ENCODE measurements around the gene MCUB. TPM values are rescaled to one million over a fixed set of nuclear protein-coding genes. Genes with fewer than 3 reads are reported as not detected.
"Not testable (repeated sequence)": the region's sequence is repeated elsewhere in the genome, so short reads cannot be mapped to it uniquely, and the experiment has no call there.

Gene MCUB
- total and polyA plus RNA-seq, 2 of the 13 experiments (the other 11 are each of a cell fraction or from before 2014, with no cell fraction given): 0.95 to 2.2 TPM

GRCh38 chr4:109558095-109558494 lies 2.0 kb upstream of the MCUB start:
- H3K79me2 ChIP-seq (ENCODE audit: insufficient read depth, low read length); H3K9ac ChIP-seq (ENCODE audit: insufficient read depth, low read depth, low read length); FAIRE-seq; H3K27me3 ChIP-seq (ENCODE audit: control insufficient read depth in 1 of 2, insufficient read depth in 2 of 2, low read length in 2 of 2); POLR2A ChIA-PET; H3K4me2 ChIP-seq (ENCODE audit: low read depth, low read length); CTCF ChIA-PET (ENCODE audit: low intra/inter-chr PET ratio, low total read pairs); H3K4me3 ChIP-seq (replicated peaks in 1 of 3; ENCODE audit: insufficient read depth in 1 of 3, low read depth in 2 of 3, low read length in 3 of 3); H3K36me3 ChIP-seq (replicated peaks in 1 of 2; ENCODE audit: control insufficient read depth in 1 of 2, insufficient read depth in 2 of 2, low read length in 2 of 2); ATAC-seq; H2AFZ ChIP-seq (ENCODE audit: low read length); H3K9me3 ChIP-seq (ENCODE audit: low read length); DNase-seq (ENCODE audit: low spot score); H4K20me1 ChIP-seq (ENCODE audit: insufficient read depth, low read length); H3K27ac ChIP-seq (ENCODE audit: extremely low read length, insufficient read depth, low read length); BruUV-seq (replicated peaks); intact Hi-C loops (cut with micrococcal nuclease; ENCODE audit: unreplicated experiment): not testable (repeated sequence)
- TF ChIP-seq NFYC (CRISPR knock-in tag; IDR thresholded peaks at IDR 0.05) (peak; percentile 36; the same call in 1 of the 2 replicates), NFYB (CRISPR knock-in tag; IDR thresholded peaks at IDR 0.05) (peak; percentile 63; the same call in 1 of the 2 replicates)
- in situ Hi-C loops (cut with HindIII; ENCODE audit: extremely low pct_ligation_motif_present, low pct_unique_long_range_greater_than_20kb): loop anchor here (25.0 kb wide), 1 partner anchor 254 kb away; the partner anchor contains the start of genes CFI and GAR1
- WGBS (ENCODE audit: low lambda C conversion rate): 91% methylated on average over 6 of the region's 6 CpGs
- H3K4me1 ChIP-seq (ENCODE audit: insufficient read depth, low read length): peaks cover 12% of the 10 kb centered on the region

DNA sequence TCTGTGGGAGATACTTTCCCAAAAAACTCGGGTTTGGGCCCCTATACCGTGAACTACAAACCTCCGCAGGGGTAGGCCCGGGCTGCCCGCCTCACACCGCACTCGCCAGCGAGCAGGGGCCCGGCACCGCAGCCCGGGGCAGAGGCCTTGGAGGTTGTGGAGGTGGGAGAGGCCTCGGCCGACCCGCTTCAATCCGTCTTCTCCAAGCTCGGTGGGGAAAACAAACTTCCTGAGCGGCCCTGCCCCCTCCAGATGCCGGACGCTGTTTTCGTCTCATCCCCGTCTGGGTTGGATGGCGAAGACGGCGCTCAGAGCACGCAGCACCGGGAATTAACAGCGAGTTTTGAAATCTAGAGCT lies 442 bp upstream of the MCUB start:
- Histone ChIP-seq H3K27me3 (ENCODE audit: control insufficient read depth in 1 of 2, insufficient read depth in 2 of 2, low read length in 2 of 2) (no peaks in the 10 kb centered on the region), H3K4me1 (ENCODE audit: insufficient read depth, low read length) (peaks cover 12% of the 10 kb centered on the region), H3K9me3 (ENCODE audit: low read length) (no peaks in the 10 kb centered on the region), H3K4me2 (ENCODE audit: low read depth, low read length) (peak overlapping the region; percentile 87), H3K36me3 (replicated peaks in 1 of 2; ENCODE audit: control insufficient read depth in 1 of 2, insufficient read depth in 2 of 2, low read length in 2 of 2) (no peaks in the 10 kb centered on the region), H3K4me3 (replicated peaks in 1 of 3; ENCODE audit: insufficient read depth in 1 of 3, low read depth in 2 of 3, low read length in 3 of 3) (peak overlapping the region; percentile 67 to 79 (median 69); a peak in 5 of 6 replicates), H2AFZ (ENCODE audit: low read length) (no peak overlapping the region), H4K20me1 (ENCODE audit: insufficient read depth, low read length) (no peaks in the 10 kb centered on the region), H3K27ac (ENCODE audit: extremely low read length, insufficient read depth, low read length) (no peak overlapping the region), H3K79me2 (ENCODE audit: insufficient read depth, low read length) (no peaks in the 10 kb centered on the region), H3K9ac (ENCODE audit: insufficient read depth, low read depth, low read length) (peak overlapping the region; percentile 57)
- ChIA-PET POLR2A (interaction anchor here (1.0 kb wide), 1 partner anchor 125 kb away, joined by 3 read pairs; no protein-coding TSS in a partner anchor), CTCF (ENCODE audit: low intra/inter-chr PET ratio, low total read pairs) (no interaction called here)
- intact Hi-C loops (cut with micrococcal nuclease; ENCODE audit: unreplicated experiment): no loop called here
- TSS peak; percentile 88 for BruUV-seq (replicated peaks)
- 7% methylated on average over 7 of the region's 27 CpGs for WGBS (ENCODE audit: low lambda C conversion rate)
- DNase-seq (ENCODE audit: low spot score) (no peak), ATAC-seq (peak; percentile 55), FAIRE-seq (no peak)
- in situ Hi-C loops (cut with HindIII; ENCODE audit: extremely low pct_ligation_motif_present, low pct_unique_long_range_greater_than_20kb): loop anchor here (25.0 kb wide), 1 partner anchor 253 kb away; the partner anchor contains the start of genes CFI and GAR1
- TF ChIP-seq ZNF619 (CRISPR knock-in tag; IDR thresholded peaks at IDR 0.05): 0 out of 2 replicates have a peak, but pooled peaks have one; percentile 3
- no peak for TF ChIP-seq ZNF17 (CRISPR knock-in tag; IDR thresholded peaks at IDR 0.05)
- TF ChIP-seq ZSCAN21 (CRISPR knock-in tag; IDR thresholded peaks at IDR 0.05; ENCODE audit: borderline replicate concordance): no peak
- TF ChIP-seq ELF3 (CRISPR knock-in tag; IDR thresholded peaks at IDR 0.05): no peak
- TF ChIP-seq ARID3A (IDR thresholded peaks at IDR 0.05; ENCODE audit: low read depth, low read length): no peak
- no peak for TF ChIP-seq SNRNP70 (IDR thresholded peaks at IDR 0.05; ENCODE audit: low read depth, low read length)
- TF ChIP-seq, protein P1, sequence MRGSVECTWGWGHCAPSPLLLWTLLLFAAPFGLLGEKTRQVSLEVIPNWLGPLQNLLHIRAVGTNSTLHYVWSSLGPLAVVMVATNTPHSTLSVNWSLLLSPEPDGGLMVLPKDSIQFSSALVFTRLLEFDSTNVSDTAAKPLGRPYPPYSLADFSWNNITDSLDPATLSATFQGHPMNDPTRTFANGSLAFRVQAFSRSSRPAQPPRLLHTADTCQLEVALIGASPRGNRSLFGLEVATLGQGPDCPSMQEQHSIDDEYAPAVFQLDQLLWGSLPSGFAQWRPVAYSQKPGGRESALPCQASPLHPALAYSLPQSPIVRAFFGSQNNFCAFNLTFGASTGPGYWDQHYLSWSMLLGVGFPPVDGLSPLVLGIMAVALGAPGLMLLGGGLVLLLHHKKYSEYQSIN (CRISPR knock-in tag; IDR thresholded peaks at IDR 0.05; ENCODE audit: borderline replicate concordance): no peak
- no peak for TF ChIP-seq CCAR2 (optimal IDR thresholded peaks at IDR 0.05; ENCODE audit: low read depth, low read length)
- TF ChIP-seq KAT7 (CRISPR knock-in tag; IDR thresholded peaks at IDR 0.05; ENCODE audit: borderline replicate concordance): 0 out of 2 replicates have a peak, but pooled peaks have one; percentile 10
- peak; percentile 53; the same call in 1 of the 2 replicates for TF ChIP-seq ZFY (CRISPR knock-in tag; IDR thresholded peaks at IDR 0.05)
- no peak for TF ChIP-seq ZNF160 (CRISPR knock-in tag; IDR thresholded peaks at IDR 0.05)
- no peak for TF ChIP-seq ZNF746 (CRISPR knock-in tag; IDR thresholded peaks at IDR 0.05)
- no peak for TF ChIP-seq GZF1 (CRISPR knock-in tag; IDR thresholded peaks at IDR 0.05)
- TF ChIP-seq ZBTB42 (CRISPR knock-in tag; IDR thresholded peaks at IDR 0.05): 0 out of 2 replicates have a peak, but pooled peaks have one; percentile 32
